ENCODE data around the gene MTUS2.

MTUS2 gene

DNA sequence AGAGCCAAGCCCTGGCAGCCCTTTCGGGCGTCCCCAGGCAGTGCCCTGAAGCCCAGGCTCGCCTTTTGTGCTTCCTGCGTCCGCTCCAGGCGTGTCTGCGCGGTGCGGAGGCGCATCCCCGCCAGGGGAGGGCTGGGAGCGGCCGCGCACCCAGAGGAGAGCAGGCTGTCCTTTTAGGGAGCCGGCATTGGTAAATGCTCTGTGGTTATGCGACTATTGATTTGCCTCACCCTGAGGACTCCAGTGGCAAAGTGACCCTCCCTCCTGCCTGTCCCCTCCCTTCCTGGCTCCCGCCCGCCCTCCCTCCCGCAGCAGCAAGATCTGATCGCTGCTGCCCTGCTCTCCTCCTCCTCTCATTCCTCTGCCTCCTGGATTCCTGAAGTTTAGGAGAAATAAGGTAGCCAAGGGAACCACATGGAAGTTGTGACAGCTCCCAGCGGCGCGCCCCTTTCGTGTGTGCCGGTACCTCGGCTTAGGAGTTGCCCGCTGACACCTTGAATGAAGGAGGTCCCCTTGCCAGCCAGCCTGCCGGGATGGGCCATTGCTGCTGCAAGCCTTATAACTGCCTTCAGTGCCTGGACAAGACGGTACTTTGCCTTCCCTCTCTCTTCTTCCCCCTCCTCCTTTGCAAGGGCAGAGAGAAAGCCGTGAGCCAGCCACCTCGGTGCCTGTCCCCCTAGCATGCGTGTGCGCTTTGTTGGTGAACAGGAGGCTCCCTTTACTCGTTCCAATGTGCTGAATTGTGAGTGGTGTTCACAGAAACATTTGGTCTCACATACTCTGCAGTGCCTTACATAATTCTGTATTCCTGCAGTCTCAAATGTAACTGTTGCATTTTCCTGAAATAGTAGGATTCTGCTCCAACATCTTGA, 608.4 kb downstream of the MTUS2 start:
- no peak for DNase-seq

DNA sequence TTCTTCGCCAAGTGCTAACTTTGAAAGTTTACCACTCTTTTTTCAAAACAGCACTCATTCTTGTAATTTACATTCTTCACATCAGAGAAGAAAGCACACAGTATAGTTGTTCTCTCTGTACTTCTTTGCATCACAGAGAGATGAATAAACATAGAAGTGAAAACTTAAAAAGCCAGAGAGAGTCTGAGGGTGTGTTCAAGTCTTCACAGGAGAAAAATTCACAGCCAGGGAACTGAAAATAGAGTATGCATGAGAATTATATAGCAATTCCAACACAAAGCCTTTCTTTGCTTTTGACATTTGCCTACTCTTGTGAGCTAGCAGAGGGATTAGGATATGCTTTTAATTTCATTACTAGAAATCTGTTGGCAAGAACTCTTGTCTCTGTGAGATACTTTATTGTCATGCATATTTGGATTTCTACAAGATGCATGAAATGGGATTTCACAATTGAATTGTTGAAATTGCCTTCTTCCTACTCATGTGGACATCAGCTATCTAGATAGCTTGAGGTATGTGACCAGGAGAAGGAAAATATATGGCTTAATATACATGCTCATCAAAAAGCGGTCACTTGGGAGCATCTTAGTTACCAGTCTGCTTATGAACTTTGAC, 609.3 kb downstream of the MTUS2 start:
- no peak for DNase-seq

DNA sequence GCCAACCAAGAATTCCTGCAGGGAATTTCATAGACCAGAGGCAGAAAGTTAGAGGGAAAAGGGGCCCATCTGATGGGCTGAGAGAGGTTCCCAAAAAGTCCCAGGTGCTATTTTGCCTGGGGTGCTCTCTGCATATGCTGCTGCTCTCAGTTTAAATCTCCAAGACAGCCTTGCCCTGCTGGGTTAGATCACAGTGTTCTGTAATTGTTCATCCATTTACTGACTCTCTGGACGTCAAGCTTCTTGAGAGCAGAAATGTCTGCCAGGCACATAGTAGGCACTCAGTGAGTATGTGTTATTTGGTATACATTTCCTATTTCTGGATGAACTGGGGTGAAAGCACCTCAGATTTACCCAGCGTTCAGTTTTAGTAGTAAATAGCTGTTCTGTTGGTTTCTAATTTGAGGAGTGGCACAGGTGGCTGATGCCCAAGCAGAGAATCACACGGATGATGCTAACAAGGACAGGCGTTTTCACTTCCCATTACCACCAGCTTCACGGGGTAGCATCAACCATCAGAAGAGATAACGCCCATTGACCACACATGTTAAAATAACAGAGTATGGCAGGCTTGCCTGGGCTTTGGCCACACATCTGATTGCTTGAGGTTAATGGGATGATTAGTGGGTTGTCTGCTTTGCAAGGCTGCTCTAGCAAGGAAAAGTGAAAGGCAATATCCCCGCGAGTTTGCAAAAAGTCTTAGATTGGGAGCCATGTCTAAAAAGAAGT, 614.2 kb downstream of the MTUS2 start:
- DNase-seq: no peak

DNA sequence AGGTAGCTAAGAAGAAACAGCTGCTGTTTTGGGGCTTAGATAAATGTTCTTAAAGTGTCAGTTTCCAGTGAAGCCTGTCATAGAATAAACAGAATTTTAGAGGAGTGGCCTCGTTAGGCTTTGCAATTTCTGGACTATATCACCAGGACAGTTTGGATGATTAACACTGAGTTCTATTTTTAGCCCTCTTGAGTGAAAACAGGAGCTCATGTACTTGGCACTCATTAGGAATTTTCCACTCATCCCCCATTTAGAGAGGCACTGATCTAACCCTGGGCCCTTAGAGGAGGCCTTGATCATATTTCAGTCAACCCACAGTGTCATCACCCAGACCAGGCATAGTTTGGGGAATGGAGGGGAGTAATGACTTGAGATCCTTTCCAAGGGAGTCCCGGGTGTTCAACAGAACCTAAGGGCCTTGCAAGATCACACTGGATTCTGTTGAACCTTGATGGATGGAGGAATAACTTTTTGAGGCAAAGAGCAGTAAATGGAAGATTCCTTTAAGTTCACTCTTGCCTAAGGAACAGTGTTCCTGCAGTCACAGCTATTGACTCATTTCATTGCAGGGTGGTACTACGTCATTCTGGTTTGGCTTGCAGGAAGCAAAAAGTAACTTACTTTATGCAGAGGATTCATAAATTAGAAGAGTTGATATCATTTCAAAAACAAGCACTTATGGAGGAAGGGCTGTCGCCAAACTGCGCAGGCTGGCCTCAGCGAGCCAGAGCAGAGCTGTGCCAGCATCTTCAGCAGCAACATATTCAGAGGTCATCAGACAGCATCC, 615.2 kb downstream of the MTUS2 start:
- no peak for DNase-seq

DNA sequence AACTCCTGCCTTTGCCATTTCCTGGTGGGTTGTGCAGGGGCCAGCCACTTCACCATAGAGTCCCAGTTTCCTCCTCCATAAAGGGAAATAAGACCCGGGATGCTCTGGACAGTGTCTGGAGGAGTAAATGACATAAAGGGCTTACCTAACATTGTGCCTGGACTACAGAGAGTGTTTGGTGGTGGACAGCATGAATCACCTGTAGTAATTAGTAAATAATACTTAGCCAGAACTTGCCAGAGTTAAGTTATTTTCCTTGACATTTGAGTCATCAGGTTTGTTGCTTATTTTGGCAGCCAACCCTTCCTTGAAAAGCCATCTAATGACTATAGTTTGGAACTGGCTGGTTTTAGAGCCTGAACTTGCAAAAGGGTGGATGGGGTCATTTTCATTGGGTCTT, 616.2 kb downstream of the MTUS2 start:
- DNase-seq: no peak

DNA sequence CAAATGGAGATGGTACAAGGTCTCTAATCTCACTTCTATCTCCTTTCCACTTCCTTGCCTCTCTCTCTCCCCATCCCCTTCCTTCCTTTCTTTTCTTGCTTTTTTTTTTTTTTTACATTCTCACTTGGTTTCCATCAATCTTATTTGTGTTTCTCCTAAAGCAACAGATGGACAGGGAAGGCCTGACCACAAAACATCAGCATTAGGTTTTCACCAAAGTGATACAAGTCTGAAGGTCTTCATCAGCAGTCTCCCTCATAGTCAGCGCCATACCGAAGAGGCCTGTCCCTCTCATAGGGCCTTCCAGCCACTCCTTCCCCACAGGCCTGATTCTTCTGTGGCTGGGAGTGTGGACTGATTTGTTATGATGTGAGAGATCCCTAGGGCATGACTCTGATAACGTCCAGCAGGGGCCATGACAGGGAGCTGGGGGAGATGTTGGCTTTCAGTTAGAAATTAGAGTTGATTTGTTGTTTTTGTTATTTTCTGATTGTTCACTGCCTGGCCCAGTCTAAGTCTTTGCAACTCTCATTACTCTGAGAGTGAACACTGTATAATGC, 616.7 kb downstream of the MTUS2 start:
- DNase-seq: no peak

DNA sequence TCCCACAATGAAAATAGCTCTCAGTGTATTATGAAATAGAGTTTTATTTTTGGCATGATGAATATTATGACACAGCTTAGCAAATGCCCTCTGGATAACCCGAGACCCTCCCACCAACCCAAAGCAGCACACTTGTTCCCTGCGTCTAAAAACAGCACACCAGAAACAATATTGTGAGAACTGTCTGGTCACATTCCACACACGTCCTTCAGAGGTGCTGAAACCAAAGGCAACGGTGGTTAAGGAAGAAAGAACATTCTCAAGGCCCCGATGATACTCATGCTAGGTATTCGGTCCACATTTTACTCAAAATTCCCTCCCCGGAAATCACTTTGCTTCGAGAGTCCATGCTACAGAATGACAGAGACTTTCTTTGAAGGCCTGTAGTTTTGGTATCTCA, 618.6 kb downstream of the MTUS2 start:
- DNase-seq: no peak

DNA sequence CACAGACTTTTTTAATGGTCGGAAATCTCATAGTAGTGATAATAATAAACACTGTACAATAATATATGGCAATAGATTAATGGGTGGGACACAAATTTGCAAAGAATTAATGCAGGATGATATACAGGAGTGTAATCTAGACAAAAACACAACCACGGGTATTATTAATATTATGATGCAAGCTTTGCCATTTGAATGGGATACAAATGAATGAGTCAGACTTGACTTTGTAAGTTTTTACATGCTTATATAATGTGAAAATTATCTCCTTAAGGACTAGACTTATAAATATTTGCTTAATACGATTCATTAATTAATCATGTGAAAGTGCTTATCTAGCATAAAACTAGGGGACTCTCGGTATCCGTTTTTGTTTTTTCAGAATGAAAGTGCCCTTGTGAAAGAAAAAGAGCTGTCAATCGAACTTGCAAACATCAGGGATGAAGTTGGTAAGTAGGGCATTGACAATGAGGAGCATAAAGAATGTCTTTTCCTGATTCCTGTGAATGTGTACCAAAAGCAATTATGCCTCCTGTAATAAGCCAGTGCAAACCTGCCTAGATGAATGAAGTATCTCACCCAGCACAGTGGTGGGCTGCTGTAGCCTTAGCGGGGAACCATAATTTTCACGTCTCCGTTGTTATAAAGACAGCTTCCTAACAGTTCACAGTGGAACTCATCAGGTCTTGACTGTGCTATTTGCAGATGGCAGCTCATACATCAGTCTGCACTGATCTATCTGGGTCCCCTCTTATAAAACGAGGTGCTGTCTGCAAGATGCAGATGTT, 619.7 kb downstream of the MTUS2 start:
- no peak for DNase-seq

DNA sequence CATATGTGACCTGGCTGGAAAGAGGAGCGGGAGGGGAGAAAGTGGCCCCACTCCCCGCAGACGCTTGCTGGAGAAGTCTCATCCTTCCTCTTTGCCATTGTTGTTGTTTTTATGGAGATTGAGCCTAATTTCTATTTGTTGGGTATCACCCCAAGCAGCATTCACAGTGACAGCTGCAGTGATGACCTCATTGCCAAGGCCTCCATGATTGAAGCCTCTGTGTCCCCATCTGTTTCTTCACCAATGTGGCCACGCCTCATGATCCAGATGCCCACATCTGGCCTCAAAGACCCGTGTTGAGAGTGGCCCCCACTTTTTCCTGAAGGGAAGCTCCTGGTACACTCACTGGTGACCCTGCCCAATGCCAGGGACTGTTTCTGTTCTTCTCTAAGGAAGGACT, 621.2 kb downstream of the MTUS2 start:
- no peak for DNase-seq

DNA sequence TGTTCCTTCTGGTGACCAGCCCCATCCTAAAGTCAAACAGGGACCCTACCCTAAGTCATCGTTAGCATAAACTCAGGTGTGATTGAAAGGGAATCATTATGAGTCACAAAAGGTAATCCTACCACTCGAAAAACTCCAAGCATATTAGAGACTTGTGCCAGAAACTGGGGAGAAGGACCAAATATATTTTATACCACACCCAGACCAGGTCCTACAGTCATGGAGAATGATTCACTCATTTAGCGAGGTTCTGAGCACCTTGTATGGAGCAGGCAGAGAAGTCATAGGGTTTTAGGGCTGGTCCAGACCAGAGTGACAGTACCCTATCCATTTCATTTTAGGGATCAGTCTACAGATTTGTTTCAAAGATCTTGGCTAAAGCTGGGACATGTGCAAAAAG, 625.9 kb downstream of the MTUS2 start:
- DNase-seq: no peak

DNA sequence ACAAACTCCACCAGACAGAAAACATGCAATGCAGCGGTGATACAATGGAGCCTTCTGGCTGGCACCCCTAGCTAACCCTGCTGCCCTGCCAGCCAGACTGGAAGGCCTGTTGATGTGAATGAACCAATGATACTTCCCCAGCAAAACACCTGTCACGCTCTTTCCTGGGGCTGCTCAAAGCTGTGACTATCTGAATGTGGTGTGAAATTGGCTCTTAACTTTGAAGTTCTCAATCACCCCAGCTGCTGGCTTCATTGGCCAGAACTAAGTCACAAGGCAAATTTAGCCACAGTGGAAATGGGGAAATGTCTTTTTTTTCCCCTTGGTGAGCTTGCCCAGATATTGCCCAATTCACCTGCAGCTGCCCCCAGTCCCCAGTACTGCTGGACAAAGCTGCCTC, 628.0 kb downstream of the MTUS2 start:
- no peak for DNase-seq

DNA sequence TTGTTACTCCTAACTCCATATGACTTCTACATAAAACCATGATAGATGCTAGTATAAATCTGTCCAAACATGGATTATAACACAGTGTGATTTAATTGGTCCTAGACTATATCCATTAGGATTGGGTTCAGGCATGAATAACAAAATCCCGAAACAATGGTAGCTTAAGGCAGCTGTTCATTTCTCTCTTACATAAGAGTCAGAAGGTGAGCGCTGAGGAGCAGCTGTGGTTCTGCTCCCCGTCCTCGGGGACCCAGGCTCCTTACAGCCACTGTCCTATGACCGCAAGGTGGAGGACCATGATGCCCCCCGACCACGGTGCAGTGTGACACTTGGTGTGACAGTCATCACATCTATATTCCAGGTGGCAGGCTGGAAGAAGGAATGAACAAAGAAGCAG, 629.6 kb downstream of the MTUS2 start:
- DNase-seq: no peak

DNA sequence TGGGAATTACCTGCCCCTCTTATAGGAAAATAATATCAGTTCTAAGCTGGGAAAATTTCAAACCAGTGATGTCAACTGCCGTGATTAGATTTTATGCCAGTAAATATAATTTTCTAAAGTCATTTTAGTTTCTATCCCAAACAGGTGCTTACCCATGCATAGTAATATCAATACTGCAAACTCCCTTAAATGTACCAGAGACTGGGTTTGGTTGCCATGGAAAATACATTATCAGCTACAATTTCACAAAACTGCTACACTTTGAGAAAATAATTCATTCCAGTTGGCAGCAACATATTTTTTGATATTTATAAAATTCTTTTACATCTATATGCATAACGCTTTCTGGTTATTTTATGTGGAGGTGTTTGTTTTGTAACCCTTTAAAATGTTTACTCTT, 631.8 kb downstream of the MTUS2 start:
- no peak for DNase-seq

DNA sequence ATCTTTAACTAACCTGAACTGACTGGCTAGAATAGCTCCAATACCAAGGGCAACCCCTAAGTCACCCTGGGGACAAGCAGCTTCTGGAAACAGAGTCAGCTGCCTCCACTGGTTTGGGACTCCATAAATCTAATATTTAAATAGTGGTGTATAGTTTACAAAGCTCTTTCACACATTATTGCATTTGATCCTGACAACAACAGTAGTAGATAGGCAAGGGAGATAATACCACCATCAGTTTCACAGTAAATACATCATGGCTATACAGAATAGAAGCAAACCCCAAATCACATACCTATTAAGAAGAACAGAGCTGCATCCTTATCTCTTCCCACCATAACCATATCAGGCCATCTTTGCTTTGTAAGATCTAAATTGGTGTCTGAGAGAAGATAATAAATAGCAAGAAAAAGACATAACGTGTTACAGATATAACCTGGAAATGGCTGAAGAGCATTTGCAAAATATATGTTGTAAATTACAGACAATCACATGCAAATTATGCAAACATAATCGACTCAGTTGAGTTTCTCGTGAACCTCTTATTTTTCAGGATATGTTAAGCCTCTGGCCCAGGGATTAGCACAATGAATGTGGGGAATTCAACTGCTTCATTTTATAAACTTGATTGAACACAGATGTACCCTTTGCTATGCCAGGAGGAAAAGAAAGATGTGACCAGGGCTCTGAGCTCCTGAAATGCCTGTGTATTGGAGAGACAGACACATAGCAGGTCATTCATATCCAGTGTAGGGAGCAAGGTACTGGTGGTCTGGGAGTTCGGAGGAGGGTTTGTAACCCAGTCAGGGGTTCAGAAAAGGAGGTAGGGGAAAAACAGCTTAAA, 632.9 kb downstream of the MTUS2 start:
- DNase-seq: no peak

DNA sequence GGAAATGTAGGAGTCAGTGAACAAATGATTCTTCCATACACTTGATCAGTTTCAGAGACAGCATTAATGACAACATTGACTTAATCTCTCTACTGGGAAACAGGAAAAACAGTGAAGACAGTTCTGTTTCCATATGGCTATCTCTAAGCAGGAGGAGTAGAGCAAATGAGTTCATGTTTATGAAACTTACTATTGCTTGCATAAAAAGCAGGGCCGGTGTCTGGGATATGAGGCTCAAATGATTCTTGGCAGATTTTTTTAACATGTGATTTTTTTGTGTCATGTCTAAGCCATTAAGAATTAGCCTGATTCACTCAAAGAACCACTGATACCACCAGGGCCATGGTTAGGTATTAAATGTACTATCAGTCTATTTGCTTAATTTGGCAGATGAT, 633.5 kb downstream of the MTUS2 start:
- no peak for DNase-seq

DNA sequence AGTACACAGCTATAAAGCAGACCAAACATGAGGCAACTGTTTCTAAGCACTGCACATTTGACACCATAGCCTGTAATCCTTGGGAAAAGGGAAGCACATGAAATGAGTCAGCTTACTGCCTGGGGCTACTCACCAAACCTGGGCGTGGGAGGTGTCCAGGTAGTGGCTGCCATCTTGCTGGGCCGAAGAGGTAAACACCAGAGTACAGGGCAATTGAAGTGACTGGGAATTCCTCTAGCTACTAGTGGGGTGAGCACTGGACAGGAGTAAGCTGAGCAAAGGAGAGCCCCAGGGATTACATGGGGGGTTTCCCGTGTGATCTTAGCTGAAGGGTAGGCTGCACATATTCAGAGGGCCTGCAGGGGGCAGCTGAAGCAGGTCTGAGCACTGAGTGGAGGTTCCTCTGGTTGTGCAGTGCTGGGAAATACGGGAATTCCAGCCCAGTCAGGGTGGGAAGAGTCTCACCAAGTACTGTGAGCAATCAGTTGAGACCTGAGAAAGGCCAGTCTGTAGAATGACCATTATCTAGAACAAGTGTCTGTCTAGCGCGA, 634.9 kb downstream of the MTUS2 start:
- no peak for DNase-seq

DNA sequence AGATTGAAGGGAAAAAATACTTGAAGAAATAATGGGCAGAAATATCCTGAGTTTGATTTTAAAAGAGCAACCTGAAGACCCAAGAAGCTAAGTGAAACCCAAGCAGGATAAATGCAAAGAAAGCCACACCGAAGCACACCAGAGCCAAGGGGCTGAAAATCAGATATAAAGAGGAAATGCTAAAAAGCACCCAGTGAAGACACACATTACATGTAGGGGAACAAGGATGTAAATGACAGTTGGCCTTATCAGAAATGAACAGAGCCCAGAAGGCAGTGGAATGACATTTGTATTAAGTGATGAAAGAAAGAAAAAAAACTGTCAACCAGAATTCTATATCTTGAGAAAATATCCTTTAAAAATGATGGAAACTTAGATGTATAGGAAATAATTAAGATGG, 636.3 kb downstream of the MTUS2 start:
- DNase-seq: no peak

DNA sequence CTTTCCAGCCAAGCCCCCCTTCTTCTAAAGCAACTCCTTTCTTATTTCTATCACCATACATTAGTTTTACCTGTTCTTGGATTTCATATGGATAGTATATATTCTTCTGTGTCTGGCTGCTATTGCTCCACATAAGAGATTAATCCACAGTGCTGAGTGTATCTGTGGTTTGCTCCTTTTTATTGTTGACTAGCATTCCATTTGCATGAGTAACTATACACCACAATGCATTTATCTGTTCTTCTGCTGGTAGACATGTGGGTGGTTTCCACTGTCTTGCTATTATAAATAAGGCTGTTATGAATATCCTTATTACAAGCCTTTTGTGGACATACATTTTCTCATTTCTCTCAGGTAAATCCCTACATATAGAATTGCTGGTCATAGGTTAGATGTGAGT, 637.2 kb downstream of the MTUS2 start:
- no peak for DNase-seq

DNA sequence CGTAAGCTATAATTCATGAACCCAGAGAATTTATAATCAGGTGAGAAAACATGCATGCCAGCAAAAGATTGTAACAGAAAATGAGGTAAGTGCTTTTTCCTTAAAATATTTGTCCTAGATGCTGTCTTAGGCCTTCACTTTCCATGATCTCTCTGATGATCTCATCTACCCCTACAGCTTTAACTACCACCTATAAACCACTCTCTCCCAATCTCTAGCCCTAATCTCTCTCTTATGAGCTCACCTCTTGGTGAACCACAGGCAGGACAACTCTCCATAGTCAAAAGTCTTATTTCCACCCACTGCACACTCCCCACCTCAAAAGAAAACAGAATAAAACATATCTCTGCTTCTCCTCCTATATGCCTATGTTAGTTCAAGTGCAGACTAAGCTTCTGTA, 638.3 kb downstream of the MTUS2 start:
- DNase-seq: no peak

DNA sequence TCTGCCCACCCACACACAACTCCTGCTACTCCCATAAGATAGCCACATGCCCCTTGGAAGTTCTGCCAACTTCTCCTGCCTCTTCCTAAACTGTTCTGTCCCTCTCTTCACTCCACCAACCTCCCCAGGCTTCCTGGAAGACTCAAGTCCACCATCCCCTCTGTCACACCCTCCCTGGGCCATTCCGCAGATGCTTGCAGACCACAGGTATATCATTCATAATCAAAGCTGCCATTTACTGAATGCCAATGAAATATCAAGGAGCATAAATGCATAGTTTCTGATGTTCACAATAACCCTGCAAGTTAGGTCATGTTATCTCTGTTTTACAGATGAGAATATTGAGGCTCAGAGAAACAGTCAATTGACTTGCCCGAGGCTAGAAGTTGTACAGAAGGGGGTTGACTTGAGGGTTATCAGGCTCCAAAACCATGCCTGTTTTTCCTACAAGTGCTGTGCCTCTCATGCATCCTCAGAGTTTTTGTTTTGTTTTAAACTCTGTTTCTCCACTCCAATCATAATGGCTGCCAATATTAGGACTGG, 639.7 kb downstream of the MTUS2 start:
- no peak for DNase-seq
